Chondrocyte (in vitro differentiated cells): ENCODE data around the gene DMAC2L. TPM values are rescaled to one million over a fixed set of nuclear protein-coding genes. Genes with fewer than 3 reads are reported as not detected.

Experiments used
- DNase-seq: peaks from one replicate; pipeline ENCODE4 v3.0.0; 2021; ENCODE audit warnings: mixed read lengths, low spot score
- H3K27ac Mint-ChIP-seq: one replicate; pipeline ENCODE4 v1.8.0; 2021; ENCODE audit warnings: mild to moderate bottlenecking, moderate library complexity, mixed read lengths; ENCODE audit not compliant: unreplicated experiment
- H3K27me3 Mint-ChIP-seq: 2 replicates; pipeline ENCODE4 v1.8.0; 2021; ENCODE audit warnings: low read depth, mixed read lengths
- H3K36me3 Mint-ChIP-seq: 2 replicates; pipeline ENCODE4 v1.8.0; 2021; ENCODE audit warnings: low read depth, mixed read lengths
- H3K4me1 Mint-ChIP-seq: 2 replicates; pipeline ENCODE4 v1.8.0; 2021; ENCODE audit warnings: low read depth, mild to moderate bottlenecking, mixed read lengths
- H3K4me3 Mint-ChIP-seq: one replicate; pipeline ENCODE4 v1.8.0; 2021; ENCODE audit warnings: mild to moderate bottlenecking, moderate library complexity, mixed read lengths; ENCODE audit not compliant: unreplicated experiment
- H3K9me3 Mint-ChIP-seq: 2 replicates; pipeline ENCODE4 v1.8.0; 2021; ENCODE audit warnings: low read depth, mixed read lengths
- total RNA-seq: library from RNA; stranded (reverse); gene quantifications from 3 replicates; pipeline ENCODE4 v1.2.1, GENCODE V29; 2021
- TF ChIP-seq, protein P1 (sequence below): fragments of 200-600 bp; sonication (generic); IDR thresholded peaks from 2 replicates; pipeline ENCODE4 v1.5.0; 2021; ENCODE audit warnings: antibody characterized with exemption, mild to moderate bottlenecking, moderate library complexity

The DMAC2L gene
- total RNA-seq, 1 donor from 2014 or later: 13.5 TPM

DNA sequence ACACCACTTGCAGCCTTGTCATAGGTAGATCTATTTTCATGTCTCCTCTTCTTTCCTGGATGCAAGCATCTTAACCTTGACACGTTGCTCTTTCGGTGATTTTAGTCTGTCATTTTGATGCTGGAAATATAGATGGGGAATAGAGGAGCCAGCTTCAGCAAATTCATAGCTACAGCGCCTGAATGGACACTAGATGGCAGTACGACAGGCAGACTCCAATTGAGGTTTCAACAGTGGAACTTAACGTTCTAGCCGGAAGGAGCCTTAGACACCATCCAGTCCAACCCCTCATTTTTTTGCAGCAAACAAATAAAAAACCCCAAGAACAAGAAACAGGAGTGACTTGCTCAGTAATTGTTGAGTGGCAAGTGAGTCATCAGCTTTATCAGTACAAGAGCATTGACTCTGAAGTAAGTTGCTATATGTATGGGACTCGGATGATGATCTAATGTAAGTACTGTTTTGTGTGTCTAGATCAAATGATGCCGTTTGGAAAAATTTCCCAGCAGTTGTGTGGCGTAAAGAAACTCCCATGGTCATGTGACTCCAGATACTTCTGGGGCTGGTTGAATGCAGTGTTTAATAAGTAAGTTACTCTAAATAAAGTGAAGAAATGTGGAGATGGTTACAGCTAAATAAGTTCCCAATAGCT, 9.0 kb downstream of the DMAC2L start:
- H3K9me3 Mint-ChIP-seq: peaks cover 5% of the 10 kb centered on the region
- no peak overlapping the region for H3K27ac Mint-ChIP-seq
- TF ChIP-seq, protein P1, sequence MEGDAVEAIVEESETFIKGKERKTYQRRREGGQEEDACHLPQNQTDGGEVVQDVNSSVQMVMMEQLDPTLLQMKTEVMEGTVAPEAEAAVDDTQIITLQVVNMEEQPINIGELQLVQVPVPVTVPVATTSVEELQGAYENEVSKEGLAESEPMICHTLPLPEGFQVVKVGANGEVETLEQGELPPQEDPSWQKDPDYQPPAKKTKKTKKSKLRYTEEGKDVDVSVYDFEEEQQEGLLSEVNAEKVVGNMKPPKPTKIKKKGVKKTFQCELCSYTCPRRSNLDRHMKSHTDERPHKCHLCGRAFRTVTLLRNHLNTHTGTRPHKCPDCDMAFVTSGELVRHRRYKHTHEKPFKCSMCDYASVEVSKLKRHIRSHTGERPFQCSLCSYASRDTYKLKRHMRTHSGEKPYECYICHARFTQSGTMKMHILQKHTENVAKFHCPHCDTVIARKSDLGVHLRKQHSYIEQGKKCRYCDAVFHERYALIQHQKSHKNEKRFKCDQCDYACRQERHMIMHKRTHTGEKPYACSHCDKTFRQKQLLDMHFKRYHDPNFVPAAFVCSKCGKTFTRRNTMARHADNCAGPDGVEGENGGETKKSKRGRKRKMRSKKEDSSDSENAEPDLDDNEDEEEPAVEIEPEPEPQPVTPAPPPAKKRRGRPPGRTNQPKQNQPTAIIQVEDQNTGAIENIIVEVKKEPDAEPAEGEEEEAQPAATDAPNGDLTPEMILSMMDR: peak; percentile 97
- H3K36me3 Mint-ChIP-seq: peaks cover 8% of the 10 kb centered on the region
- H3K27me3 Mint-ChIP-seq: no peaks in the 10 kb centered on the region
- peaks cover 12% of the 10 kb centered on the region for H3K4me1 Mint-ChIP-seq
- no peak for DNase-seq
- no peak overlapping the region for H3K4me3 Mint-ChIP-seq

DNA sequence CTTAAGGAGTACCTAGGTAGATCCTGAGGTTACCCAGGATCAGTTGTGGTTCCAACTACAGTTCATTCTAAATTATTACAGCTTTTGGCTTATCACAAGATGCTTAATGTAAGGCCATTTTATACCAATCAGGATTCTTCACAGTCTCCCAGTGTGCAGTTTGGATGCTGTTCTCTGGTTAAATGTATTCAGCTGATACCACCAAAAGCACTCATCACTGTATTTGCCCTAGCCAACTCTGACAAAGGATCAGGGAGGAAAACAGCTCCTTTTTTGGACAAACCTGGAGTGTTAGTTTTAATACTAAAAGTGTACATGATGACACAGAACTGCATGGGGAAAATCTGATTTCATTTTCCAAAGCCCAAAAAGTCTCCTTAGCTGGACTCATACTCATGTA, 19.5 kb downstream of the DMAC2L start:
- Mint-ChIP-seq H3K9me3 (no peaks in the 10 kb centered on the region), H3K4me3 (no peak overlapping the region), H3K36me3 (no peaks in the 10 kb centered on the region), H3K27me3 (no peaks in the 10 kb centered on the region), H3K4me1 (peaks cover 36% of the 10 kb centered on the region), H3K27ac (peak overlapping the region; percentile 12)
- DNase-seq: no peak
- TF ChIP-seq, protein P1: no peak

DNA sequence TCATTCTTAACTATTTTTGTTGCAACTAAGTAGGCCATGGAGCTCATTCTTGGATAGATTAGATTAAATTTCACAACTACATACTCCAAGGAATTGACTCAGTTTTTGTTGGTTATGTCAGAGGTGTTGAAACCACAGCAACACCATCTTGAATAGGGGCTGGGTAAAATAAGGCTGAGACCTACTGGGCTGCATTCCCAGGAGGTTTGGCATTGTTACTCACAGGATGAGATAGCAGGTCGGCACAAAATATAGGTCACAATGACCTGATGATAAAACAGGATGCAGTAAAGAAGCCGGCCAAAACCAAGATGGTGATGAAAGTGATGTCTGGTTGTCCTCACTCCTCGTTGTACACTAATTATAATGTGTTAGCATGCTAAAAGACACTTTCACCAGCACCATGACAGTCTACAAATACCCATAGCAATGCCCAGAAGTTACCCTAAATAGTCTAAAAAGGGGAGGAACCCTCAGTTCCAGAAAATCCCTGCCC, 20.9 kb downstream of the DMAC2L start:
- Mint-ChIP-seq H3K4me3 (no peak overlapping the region), H3K4me1 (peaks cover 37% of the 10 kb centered on the region), H3K36me3 (no peaks in the 10 kb centered on the region), H3K27ac (peak overlapping the region; percentile 87), H3K27me3 (no peaks in the 10 kb centered on the region), H3K9me3 (no peaks in the 10 kb centered on the region)
- no peak for DNase-seq
- TF ChIP-seq, protein P1: no peak

DNA sequence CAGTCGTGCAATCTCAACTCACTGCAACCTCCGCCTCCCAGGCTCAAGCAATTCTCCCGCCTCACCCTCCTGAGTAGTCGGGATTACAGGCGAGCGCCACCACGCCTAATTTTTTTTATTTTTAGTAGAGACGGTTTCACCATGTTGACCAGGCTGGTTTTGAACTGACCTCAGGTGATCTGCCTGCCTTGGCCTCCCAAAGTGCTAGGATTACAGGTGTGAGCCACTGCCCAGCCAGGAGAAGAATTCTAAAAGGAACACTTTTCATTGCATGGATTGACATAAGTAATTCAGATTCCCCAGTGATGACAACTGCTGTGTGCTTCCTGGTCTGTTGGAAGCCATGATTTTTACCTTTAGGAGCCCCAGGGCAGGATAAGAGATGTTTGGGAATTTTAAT, 22.1 kb downstream of the DMAC2L start:
- TF ChIP-seq, protein P1: no peak
- H3K27ac Mint-ChIP-seq: no peak overlapping the region

DNA sequence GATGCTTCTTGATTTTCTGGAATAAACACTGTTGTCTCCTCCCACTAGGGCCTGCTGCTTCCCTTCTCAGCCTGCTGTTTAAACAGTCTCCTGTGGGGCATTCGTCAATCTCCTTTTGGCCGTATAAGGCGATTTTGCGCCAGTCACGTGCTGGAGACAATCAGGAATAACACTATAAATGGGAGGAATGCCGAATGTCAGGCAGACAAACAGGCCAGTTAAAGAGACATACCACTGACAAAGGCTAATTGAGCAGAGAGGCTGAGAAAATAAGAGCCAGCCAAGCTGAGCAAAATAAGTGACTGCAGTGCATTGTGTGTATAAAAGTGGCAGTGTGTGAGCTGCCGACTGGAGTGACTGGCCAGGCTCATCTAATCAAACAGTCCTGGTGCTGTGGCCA, 23.3 kb downstream of the DMAC2L start:
- TF ChIP-seq, protein P1: peak; percentile 27
- Mint-ChIP-seq H3K27ac (peak overlapping the region; percentile 74), H3K4me1 (peaks cover 37% of the 10 kb centered on the region), H3K4me3 (no peak overlapping the region), H3K36me3 (no peaks in the 10 kb centered on the region), H3K27me3 (no peaks in the 10 kb centered on the region), H3K9me3 (no peaks in the 10 kb centered on the region)
- DNase-seq: no peak

More for the DNA sequence above, 22.1 kb downstream of the DMAC2L start:
- Mint-ChIP-seq H3K4me1 (peaks cover 37% of the 10 kb centered on the region), H3K36me3 (no peaks in the 10 kb centered on the region), H3K9me3 (no peaks in the 10 kb centered on the region), H3K4me3 (no peak overlapping the region), H3K27me3 (no peaks in the 10 kb centered on the region)
- DNase-seq: no peak
